MCF 10A (cell line): Measurements from ENCODE around the gene CD99. TPM values are rescaled to one million over a fixed set of nuclear protein-coding genes. Genes with fewer than 3 reads are reported as not detected.

ENCODE experiments used
- BruUV-seq: library from RNA; stranded (reverse); fragments of 400-500 nt; replicated peaks from 2 replicates; lab custom pipeline; 2021; lab: Mats Ljungman, UMichigan
- CTCF ChIA-PET: fragments of 300-600 bp; sonication (Branson Sonifier 250); formaldehyde crosslinking; extraction: SDS; loops from one replicate; lab custom pipeline; 2021; ENCODE audit warnings: antibody characterized with exemption, inconsistent platforms; lab: Yijun Ruan, JAX
- POLR2A ChIA-PET: fragments of 300-600, 350-650 bp; sonication (Branson Sonifier 250); formaldehyde crosslinking; extraction: SDS; loops from one replicate; lab custom pipeline; 2020; ENCODE audit warnings: antibody characterized with exemption, inconsistent platforms; lab: Yijun Ruan, JAX
- DNase-seq: peaks from one replicate; pipeline ENCODE4 v3.0.0-alpha.2; 2018; ENCODE audit not compliant: unreplicated experiment
- H3K27ac Mint-ChIP-seq: one replicate; pipeline ENCODE4 v1.8.0; 2022; ENCODE audit warnings: mild to moderate bottlenecking, low read depth, mixed read lengths; ENCODE audit not compliant: unreplicated experiment
- H3K27me3 Mint-ChIP-seq: one replicate; pipeline ENCODE4 v1.8.0; 2022; ENCODE audit warnings: mixed read lengths; ENCODE audit not compliant: insufficient read depth, unreplicated experiment
- H3K36me3 Mint-ChIP-seq: one replicate; pipeline ENCODE4 v1.8.0; 2022; ENCODE audit warnings: mild to moderate bottlenecking, moderate library complexity, mixed read lengths; ENCODE audit not compliant: insufficient read depth, unreplicated experiment
- H3K4me1 Mint-ChIP-seq: one replicate; pipeline ENCODE4 v1.8.0; 2022; ENCODE audit warnings: mixed read lengths; ENCODE audit not compliant: insufficient read depth, unreplicated experiment
- H3K4me3 Mint-ChIP-seq: one replicate; pipeline ENCODE4 v1.8.0; 2022; ENCODE audit warnings: mild to moderate bottlenecking, moderate library complexity, mixed read lengths; ENCODE audit not compliant: unreplicated experiment
- H3K9me3 Mint-ChIP-seq: one replicate; pipeline ENCODE4 v1.8.0; 2022; ENCODE audit warnings: mixed read lengths; ENCODE audit not compliant: unreplicated experiment
- CTCF ChIP-seq: fragments of 200-600 bp; IDR thresholded peaks from one replicate; pipeline ENCODE4 v1.8.0; 2022; ENCODE audit warnings: antibody characterized with exemption, mild to moderate bottlenecking; ENCODE audit not compliant: unreplicated experiment
- intact Hi-C: fragments of 100-400 bp; cut with micrococcal nuclease; formaldehyde crosslinking; loops from 2 replicates; pipeline ENCODE4 v1.14.1; 2022
- total RNA-seq: library from RNA; stranded (reverse); gene quantifications from 2 replicates; pipeline ENCODE4 v1.2.3, GENCODE V29; 2022

The CD99 gene
- total RNA-seq, 1 experiment from 2014 or later = 176 TPM

- CTCF ChIA-PET = no interaction called here
- no peak for TF ChIP-seq CTCF
- no TSS peak for BruUV-seq
- DNase-seq = no peak
- Mint-ChIP-seq H3K36me3 (peaks cover 23% of the 10 kb centered on the region), H3K27me3 (no peaks in the 10 kb centered on the region), H3K4me1 (peaks cover 31% of the 10 kb centered on the region), H3K4me3 (peak overlapping the region; percentile 94), H3K9me3 (no peaks in the 10 kb centered on the region), H3K27ac (no peak overlapping the region)
- intact Hi-C loops = loop anchor here (5.0 kb wide), 1 partner anchor 49 kb away; no protein-coding TSS in a partner anchor
- POLR2A ChIA-PET = no interaction called here
These were observed 2.3 kb downstream of the CD99 start for GRCh38 chrX:2693113-2694002.

- H3K9me3 Mint-ChIP-seq = peaks cover under 1% of the 10 kb centered on the region
These were observed 3.8 kb downstream of the CD99 start for GRCh38 chrX:2694914-2695267.

GRCh38 chrX:2696698-2697215 lies 5.7 kb downstream of the CD99 start:
- TF ChIP-seq CTCF = no peak
- peak; percentile 83 for DNase-seq
- intact Hi-C loops = no loop called here
- POLR2A ChIA-PET = no interaction called here
- Mint-ChIP-seq H3K4me1 (peaks cover 38% of the 10 kb centered on the region), H3K27ac (peak overlapping the region; percentile 85), H3K4me3 (peak overlapping the region; percentile 33), H3K27me3 (no peaks in the 10 kb centered on the region), H3K9me3 (peaks cover 11% of the 10 kb centered on the region), H3K36me3 (peaks cover 39% of the 10 kb centered on the region)
- BruUV-seq = no TSS peak
- CTCF ChIA-PET = no interaction called here

More at GRCh38 chrX:2694914-2695267, 3.8 kb downstream of the CD99 start:
- Mint-ChIP-seq H3K27ac (no peak overlapping the region), H3K36me3 (peaks cover 32% of the 10 kb centered on the region), H3K27me3 (no peaks in the 10 kb centered on the region), H3K4me3 (no peak overlapping the region), H3K4me1 (peaks cover 31% of the 10 kb centered on the region)
- no peak for DNase-seq
- ChIA-PET CTCF (no interaction called here), POLR2A (no interaction called here)
- intact Hi-C loops = loop anchor here (5.0 kb wide), 1 partner anchor 47 kb away; no protein-coding TSS in a partner anchor
- BruUV-seq = no TSS peak
- no peak for TF ChIP-seq CTCF

- CTCF ChIA-PET = no interaction called here
- Mint-ChIP-seq H3K4me3 (no peak overlapping the region), H3K27me3 (no peaks in the 10 kb centered on the region), H3K9me3 (peaks cover 11% of the 10 kb centered on the region), H3K36me3 (peaks cover 39% of the 10 kb centered on the region), H3K27ac (peak overlapping the region; percentile 85), H3K4me1 (peaks cover 41% of the 10 kb centered on the region)
- intact Hi-C loops = no loop called here
- TF ChIP-seq CTCF = no peak
- no TSS peak for BruUV-seq
- peak; percentile 28 for DNase-seq
- POLR2A ChIA-PET = no interaction called here
These were observed 6.2 kb downstream of the CD99 start for GRCh38 chrX:2697306-2697705.
